T47D (cell line): Measurements from ENCODE around the gene ARIH2.

Source experiments
- DNase-seq, 2 experiments: peaks; one replicate each; pipeline versions ENCODE4 v3.0.0 to v3.0.0-alpha.2; 2011 to 2012; ENCODE audit warnings: low read depth in 1 of 2, low spot score in 1 of 2
- JUND ChIP-seq: IDR thresholded peaks from 2 replicates; pipeline ENCODE4 v1.6.1; 2012; ENCODE audit warnings: low read depth
- in situ Hi-C: cut with HindIII; loops from 2 replicates; pipeline ENCODE4 v1.10.0; 2016; ENCODE audit warnings: low sequenced_read_pairs, low pct_unique_long_range_greater_than_20kb

The ARIH2 gene

GRCh38 chr3:48918388-48919214 is at the start of gene ARIH2:
Gene ARIH2 (plus strand): TSS chr3:48918842. CDS start chr3:48927559, 8,717 bp downstream.
- DNase-seq = peak; percentile 86 to 93
- in situ Hi-C loops = no loop called here
- TF ChIP-seq JUND = no peak

DNA sequence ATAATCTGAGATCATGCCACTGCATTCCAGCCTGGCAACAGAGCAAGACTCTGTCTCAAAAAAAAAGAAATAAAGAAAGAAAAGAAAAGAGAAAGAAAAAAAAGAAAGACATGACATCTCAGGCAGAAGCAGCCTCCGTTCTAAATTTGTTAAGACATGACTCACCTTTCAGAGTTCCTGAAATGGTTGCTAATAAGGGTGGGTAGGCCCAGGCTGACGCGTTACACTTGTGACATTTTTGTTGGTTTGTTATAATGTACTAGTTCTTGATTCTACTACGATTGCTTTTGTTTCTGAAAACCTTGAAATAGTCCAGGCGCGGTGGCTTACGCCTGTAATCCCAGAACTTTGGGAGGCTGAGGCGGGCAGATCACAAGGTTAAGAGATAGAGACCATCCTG is 41.0 kb upstream of the ARIH2 start:
- no peak for TF ChIP-seq JUND
- in situ Hi-C loops = no loop called here
- no peak for DNase-seq

GRCh38 chr3:48879307-48879993 is 39.2 kb upstream of the ARIH2 start:
- in situ Hi-C loops = no loop called here
- TF ChIP-seq JUND = no peak
- no peak for DNase-seq

DNA sequence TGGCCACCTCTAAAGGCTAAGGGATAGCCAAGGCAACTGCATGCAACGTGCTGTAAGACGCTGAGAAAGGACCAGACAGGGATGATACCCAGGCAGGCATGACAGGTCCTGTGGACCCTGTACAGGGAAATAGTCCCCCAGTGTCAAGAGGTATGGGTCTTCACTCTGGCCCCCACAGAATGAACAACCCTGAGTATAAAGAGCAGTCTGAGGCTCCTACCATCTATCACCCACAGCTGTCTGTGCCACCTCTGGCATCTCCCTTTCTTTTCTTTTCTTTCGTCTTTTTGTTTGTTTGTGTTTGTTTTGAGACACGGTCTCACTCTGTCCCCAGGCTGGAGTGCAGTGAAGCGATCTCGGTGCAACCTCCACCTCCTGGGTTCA is 38.7 kb upstream of the ARIH2 start:
- no peak for TF ChIP-seq JUND
- in situ Hi-C loops = no loop called here

GRCh38 chr3:48881006-48881405 is 37.6 kb upstream of the ARIH2 start:
- in situ Hi-C loops = no loop called here
- DNase-seq = no peak
- TF ChIP-seq JUND = no peak

More for the DNA sequence above, 38.7 kb upstream of the ARIH2 start:
- DNase-seq = no peak

GRCh38 chr3:48881652-48882114 is 37.0 kb upstream of the ARIH2 start:
- DNase-seq = no peak
- no peak for TF ChIP-seq JUND
- in situ Hi-C loops = no loop called here

DNA sequence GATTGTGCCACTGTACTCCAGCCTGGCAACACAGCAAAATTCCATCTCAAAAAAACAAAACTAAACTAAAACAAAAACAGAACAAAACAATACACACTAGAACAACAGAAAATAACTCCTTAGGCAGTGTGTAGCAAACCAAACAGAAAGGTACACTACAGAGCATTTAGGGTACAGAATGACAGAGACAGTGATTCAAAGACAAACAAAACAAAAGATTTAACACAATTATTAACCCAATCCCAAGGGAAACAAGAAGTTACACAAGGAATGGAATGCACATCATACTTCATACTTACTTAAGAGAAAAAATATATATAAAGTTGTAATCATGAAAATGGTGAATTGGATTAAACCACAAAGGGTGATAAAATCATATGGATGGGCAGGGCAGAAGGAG is 32.9 kb upstream of the ARIH2 start:
- no peak for TF ChIP-seq JUND
- no peak for DNase-seq
- in situ Hi-C loops = no loop called here

GRCh38 chr3:48891606-48892005 is 27.0 kb upstream of the ARIH2 start:
- no peak for TF ChIP-seq JUND
- in situ Hi-C loops = no loop called here
- DNase-seq = no peak

- DNase-seq = no peak
- in situ Hi-C loops = no loop called here
- no peak for TF ChIP-seq JUND
Measured at GRCh38 chr3:48894516-48894915, 24.1 kb upstream of the ARIH2 start.

DNA sequence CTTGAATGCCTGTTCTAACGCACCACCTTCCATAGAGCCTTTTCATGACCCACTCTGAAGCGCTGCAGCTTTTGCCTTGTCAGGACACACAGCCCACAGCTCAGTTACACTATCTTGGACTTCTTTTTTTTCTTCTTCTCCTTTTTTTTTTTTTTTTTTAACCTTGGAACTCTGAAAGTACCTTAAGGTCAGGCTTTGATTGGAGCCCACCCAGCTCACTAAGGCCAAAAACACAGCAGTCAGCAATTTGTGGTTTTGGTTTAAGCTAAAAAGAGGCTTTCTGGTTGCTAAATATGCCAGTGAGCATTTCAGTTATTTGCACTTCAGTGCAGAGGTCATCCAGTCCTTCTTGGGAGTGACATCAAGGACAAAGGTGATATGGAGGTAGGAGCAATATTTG is 21.7 kb upstream of the ARIH2 start:
- DNase-seq = no peak
- no peak for TF ChIP-seq JUND
- in situ Hi-C loops = no loop called here

GRCh38 chr3:48897460-48898376 is 20.9 kb upstream of the ARIH2 start:
- in situ Hi-C loops = no loop called here
- TF ChIP-seq JUND = no peak
- peak in 1 of 2 experiments; percentile 66 for DNase-seq
